HG02840 (cell line): ENCODE data around the gene ZFYVE21.

Experiments used
- ATAC-seq: cut with Tn5 transposase; IDR thresholded peaks from one replicate; pipeline ENCODE4 v1.9.1; 2021; ENCODE audit warnings: mild to moderate bottlenecking, moderate library complexity, moderate number of reproducible peaks; ENCODE audit not compliant: unreplicated experiment, low FRiP score

ZFYVE21 gene

DNA sequence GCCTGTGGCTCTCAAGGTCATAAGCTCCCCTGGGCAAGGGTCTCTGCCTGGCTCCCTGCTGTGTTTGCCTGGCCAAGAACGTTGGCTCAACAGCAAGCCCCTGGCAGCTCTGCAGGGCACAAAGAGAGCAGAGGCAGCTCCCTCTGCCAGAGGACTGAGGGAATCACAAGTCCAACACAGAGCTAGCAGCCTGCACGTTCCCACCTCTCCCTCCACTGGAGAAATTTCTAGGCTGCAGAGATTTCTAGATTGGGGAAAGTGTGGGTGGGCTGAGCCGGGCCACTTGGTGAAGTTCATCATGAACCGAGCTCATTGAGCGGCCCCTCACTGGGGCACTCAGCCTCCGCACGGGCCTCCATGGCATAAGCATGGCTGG is 19.8 kb downstream of the ZFYVE21 start:
- ATAC-seq, result no peak

DNA sequence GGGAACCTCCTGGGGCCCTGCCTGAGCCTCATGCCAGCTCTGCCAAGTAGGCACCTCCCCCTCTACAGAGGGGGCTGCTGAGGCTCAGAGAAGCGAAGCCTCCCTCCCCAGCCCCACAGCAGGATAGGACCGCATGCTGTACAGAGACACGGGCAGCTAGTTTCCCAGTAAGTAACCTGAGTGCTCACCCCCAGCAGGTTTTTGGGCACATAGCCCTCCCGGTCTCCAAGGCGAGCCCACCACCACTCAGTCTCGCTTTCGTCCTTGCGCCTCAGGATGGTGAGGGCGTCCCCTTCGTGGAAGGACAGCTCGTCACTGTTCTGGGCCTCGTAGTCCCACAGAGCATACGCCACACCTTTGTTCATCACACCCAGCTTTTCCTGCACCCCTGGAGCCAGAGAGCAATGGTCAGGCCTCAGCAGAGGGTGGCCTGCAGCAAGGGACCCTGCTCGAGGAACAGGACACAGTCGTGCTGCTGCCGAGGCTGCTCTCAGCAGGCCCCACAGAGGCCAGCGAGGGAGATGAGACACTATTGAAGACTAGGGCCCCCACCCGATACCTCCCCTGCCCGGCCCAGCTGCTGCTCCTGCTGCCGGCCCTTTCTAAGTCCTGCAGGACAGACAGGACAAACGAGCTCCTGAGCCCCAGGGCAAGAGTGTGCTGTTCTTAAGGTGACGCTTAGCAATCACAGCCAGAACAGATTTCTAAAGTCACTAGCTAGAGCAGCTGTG is 20.4 kb downstream of the ZFYVE21 start:
- ATAC-seq, result no peak

DNA sequence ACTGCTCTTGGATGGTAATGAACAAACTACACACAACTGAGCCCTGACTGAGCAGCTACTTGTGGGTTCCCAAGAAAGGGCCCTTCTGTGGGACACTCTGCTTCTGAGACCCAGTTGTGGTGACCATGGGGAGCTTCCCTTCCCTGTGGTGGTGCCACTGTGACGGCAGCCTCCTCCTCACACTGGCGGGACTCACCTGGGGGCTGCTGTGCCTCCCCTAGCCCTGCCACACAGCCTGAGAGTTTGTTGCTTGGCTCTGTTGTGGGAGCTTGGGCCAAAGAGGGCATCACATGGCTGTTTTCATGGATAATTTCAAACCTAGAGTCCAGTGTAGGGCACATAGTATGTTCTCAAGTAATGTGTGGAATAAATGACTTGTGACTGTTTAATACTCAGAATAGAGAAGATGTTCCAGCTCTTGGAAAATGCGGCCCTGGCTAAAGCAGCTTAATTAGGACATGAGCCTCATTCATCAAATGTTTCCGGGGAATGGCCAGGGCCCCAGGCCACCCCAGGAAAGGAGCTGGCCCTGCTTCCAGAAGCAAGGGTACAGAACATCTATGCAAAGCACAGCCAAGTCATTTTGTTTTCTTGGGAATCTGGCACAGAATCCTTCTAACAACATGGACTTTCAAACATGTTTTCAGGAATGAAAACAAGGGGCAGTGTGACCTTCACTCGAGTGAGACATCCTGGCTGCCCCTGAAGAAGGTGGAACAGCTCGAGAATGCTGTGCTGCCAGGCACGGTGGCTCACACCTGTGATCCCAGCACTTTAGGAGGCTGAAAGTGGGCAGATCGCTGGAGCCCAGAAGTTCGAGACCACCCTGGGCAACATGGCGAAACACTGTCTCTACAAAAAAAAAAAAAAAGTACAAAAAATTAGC is 21.2 kb downstream of the ZFYVE21 start:
- ATAC-seq, result no peak

DNA sequence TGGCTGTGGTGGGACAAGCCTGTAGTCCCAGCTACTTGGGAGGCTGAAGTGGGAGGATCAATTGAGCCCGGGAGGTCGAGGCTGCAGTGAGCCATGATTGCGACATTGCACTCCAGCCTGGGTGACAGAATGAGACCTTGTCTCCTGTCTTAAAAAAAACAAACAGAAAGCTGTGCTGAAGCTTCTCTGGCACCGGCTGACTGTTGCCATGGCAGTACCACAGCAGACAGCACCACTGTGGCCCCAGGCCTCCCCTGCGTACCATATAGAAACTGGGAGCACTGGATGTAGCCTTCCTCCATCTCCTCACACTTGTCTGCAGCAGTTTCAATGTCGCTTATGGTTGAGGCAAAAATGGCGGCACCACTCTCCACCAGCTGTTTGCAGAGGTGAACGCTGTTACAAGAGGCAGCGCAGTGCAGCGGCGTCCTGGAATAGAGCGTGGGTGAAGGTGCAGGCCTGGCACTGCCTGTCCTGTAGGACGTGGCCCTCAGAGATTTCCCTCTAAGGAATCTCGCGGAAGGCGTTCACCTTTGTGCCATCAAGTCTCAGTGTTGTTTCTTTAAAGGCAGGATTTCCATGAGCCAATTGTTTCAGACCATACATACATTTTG is 21.9 kb downstream of the ZFYVE21 start:
- ATAC-seq, result no peak

DNA sequence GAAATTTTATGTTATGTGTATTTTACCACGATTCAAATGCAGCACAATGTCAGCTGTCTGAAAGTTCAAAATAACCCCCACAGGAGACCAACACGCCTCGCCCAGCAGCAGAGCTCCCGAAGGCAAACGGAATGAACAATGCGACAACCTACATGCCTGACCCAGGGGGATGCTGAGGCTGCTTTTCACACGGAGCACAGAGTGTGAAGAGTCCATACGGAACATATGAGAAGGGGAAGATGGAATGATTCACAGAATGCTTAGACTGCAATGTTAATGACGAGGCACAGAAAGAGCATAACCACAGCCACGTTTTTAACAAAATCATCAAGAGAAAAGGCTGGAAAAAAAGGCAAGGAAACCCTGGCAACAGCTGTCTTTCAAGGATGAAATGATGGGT is 22.6 kb downstream of the ZFYVE21 start:
- ATAC-seq, result no peak

DNA sequence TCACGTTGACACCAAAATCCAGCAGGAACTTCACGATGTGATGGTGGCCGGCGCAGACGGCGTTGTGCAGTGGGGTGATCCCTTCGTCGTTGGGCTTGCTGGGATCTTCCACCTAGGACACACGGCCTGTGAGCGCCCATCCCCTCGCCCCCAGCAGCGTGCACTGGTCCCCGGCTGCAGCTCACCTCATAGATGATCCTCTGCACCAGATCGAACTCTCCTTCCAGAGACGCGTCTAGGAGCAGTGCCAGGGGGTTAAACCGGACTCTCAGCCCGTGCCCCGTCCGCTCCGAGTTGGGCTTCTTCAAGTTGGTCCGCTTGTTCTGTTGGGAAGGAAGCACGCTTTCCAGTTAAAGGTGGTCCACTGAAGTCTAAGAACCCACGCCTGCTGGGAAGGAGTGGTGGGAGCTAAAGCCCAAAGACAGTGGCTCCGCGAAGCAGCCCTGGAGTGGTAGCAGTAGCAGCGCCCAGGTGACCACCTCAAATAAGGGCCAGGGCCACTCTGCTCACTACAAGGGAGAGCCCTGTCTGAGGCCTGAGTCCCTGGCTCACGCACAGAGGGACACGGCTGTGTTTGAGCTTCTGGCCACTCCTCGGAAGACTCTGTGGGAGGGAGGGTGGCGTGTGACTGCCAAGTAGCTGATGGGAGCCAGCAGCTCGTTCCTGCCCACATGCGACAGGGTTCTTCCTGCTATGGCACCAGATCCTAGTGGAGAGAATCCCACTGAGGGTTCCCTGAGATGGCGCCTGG is 23.3 kb downstream of the ZFYVE21 start:
- no peak for ATAC-seq

DNA sequence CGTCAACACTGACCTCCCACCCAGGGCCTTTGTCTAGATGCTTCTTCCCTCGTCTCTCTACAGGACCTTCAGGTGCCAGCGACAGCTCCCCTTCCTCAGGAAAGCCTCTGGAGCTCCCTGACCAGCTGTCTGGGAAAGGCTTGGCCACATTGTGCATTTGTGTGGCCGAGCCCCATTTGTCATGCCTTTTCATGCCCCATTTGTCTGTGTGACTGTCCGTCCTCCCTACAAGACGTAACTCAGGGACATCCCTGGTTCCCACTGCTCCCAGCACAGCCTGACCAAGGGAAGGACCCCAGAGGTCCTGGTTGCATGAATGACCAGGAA is 23.8 kb downstream of the ZFYVE21 start:
- no peak for ATAC-seq

DNA sequence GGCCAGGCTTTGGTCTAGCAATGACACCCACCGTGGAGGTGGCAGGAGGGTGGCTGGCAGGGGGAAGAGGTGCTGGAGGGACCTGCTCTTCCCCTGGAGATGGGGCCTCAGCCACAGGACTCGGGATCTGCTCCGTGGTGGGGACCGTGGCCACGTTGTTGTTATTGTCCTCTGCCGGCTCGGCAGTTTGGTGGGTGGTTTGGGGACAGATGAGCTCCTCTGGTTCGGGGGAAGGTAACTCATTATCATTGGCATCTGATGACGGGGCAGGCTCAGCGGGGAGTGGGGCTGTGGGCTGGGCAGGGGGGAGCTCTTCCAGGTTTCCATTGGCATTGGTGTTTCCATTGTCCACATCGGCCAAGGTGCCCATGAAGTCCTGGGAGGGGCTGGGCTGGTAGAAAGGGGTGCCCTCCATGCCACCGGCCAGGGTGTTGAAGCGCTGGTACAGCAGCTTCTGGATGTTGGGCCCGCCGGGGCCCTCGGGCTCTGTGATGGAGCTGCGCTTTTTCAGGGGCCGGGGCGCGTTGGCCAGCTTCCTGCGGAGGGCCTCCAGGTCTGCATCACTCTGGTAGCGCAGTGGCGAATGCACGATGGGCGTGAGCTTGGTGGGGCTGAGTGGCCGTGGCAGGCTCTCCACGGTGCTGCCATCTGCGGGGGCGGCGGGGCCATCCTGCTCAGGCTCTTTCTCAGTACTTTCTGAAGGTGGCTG is 24.3 kb downstream of the ZFYVE21 start:
- ATAC-seq, result no peak

DNA sequence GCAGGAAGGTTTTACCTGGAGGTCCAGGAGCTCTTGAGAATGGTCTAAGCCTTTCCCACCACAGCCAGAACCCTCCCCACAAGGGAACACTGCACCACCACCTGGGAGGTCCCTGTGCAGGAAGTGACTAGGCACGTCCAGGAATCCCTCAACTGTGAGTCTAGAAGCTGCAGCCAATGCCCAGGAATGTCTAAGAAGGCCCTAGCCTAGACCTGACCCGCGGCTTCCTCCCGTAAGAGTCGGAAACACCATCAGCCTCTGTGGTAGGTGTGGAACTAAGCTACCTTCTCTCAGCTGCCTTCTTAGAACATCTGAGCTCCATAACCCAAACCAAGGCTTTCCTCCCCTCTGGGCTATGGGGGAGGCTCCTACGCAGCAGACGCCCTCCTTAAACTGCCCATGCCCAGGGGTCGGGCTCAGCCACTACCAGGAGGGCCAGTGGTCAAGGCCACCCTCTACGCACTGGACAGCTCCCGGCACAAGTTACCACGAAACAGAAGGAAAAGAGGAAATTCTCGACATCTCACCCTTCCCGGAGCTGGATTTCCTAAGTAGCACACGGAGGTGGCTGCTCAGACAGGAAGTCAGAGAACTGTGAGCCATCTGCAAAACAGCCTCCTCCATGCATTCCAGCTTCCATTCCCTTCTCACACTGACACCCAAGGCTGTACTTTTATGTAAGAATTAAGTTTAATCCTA is 25.5 kb downstream of the ZFYVE21 start:
- ATAC-seq, result no peak

DNA sequence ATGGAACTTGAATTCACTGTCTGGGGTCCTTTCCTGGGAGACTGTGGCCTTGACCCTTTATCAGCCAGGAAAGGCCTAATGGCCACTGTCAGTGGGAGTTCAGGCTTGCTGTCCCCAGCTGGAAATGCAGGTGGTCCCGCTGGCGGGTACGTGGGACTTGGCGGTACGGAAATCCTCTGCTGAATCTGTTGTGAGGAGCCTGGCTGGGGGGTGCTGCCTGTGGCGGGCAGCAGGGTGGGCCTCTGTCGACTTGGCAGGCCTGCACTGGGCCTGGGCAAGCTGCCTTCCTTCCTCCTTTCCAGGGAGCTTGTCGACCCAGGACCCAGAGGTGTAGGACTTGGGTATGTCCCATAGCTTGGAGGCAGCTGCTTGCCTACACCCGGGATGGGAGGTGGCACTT is 26.3 kb downstream of the ZFYVE21 start:
- no peak for ATAC-seq

DNA sequence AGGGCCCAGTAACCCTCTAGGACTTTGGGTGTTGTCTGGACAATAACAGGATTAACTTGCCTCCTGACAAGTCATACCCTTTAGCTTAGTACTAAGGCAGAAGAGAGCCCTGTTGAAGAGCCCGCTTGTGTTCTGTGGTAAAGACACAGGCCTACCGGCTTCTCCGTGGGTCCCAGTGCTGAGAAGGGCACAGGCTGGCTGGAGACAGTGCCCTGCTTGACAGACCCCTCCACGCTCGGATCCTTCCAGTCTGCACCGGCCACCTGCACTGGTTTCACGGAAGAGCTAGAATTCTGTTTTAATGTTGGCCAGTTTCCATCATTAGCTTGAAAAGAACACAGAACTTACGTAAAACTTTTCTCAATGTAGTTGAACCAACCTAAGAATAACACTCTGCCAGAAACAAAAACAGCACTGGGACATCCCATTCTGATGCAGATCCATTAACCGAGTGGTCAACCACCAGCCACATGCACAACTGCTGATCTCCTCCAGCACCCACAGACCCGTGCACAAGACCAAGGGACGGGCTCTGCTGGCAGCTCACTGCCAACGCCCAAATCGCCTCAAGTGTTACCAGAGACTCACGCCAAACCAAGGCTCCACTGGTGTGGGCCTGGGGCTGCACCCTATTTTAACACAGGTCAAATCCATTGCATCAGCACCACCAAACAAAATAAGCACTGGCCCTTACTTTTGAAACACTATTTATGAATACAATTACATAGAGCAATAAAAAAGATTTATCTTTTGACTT is 27.1 kb downstream of the ZFYVE21 start:
- no peak for ATAC-seq

DNA sequence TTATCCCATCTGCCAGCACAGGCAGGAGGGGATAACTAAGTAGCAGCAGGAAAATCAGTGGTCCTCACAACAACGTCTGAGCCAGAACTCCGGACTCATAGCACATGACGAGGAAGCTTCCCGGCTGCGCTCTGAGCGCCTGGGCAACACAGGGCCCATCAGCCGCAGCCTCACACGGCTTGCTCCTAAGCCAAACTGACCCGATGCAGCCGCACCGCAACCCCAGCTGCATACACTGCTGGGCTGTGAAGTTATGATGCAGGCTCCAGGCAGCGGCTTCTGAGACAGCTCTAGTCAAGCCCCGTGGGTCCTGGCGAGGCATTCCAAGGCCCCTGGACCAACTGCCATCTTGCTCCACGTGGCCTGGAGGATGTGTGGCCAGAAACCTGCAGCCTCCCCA is 28.1 kb downstream of the ZFYVE21 start:
- no peak for ATAC-seq

DNA sequence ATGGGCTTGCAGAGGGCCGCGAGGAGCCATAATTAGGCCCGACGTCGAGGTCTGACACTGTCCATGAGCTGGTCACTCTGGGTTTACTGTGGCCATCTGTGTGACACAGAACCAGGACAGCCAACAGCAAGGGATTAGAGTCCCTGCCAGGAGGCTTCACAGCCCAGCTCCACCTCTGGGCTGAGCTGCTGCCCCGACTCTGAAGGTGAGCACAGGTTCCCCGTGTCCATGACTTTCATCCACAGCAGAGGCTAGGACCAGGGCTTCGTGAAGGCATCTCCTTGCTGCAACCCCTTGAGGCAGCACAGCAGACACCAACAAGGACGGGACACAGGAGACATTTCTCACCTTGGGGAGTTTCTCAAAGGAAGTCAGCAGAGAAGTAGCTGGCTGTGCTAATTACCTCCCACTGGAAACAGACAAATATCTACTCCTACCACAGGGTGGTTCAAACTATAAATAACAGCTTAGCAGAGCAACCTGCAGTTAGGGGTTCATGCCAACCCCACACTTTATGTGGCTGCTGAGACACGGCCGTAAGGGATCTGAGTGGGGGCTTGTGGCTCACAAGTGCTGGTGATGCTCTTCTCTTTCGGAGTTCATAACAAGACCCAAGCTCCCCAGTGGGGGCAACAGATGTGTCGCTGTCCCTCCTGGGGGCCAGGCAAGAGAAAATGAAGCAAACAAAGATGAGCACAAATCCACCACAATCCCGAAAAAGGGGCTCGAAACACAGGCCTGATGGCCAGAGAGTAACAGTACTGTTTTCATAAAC is 29.2 kb downstream of the ZFYVE21 start:
- ATAC-seq, result no peak

DNA sequence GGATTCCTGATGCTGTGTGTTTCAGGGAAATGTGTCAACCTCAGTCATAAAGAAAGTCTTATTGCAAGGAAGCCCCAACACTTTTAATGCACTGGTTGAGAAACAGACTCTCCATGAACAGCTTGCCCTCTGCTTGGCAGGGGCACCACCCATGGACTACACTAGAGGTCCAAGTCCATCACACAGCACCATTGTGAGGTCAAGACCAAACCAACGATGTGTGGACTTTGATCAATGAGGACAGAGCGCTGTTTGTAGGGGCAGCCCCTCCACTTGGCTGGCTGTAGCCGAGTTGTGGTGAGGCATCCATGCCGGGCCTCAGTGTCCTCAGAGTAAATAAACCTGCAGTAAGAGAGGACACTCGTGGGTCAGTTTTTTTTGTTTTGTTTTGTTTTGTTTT is 29.8 kb downstream of the ZFYVE21 start:
- ATAC-seq, result no peak

DNA sequence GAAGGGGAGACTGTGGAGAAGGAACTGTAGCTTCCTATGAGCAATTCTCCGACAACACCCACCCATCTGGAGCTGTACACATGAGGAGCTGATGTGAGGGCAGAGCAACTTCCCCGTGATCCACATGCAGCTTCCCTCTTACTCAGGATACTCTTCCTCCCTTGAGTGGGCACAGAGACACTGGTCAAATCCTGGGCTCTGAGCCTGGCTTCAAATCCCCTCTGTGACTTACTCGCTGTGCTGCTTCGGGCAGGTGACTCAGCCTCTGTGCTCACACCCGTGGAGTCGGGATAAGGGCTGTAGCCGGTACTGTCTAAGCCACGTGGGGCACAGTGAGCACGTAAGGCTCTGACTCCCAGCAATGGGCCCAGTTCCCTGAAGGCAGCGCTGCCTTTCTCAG is 31.1 kb downstream of the ZFYVE21 start:
- ATAC-seq, result no peak

DNA sequence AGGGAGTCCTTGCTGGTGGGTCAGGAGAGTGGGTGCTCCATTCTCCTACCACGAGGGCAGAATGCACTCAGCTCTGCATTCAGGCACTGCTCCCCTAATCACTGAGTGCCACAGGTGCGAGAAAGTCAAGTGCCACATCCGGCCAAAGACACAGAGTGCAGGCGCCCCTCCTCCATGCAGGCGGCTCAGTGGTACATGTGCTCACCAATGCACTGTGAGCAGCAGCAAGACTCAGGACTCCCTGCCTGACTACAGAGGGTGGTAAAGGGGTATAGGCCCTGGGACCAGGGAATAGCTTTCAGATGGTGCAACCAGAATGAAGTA is 32.9 kb downstream of the ZFYVE21 start:
- ATAC-seq, result no peak

DNA sequence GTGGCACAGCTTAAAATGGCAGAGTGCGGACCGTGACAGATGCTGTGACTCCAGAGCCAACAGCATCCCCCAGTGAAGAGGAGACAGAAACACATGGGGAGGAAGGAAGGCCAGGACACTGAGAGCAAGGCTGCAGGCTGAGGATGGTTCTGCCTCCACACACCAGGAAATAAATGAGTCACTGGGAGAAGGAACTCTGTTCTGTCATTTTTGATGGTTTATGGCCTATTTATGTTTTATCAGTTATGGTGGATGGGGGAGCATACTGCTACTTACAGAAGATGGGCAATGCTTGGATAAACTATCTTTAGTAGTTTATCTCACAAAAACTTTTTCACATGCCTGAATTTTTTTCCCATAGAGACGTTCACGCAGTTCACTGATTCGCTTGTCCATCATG is 33.8 kb downstream of the ZFYVE21 start:
- no peak for ATAC-seq

DNA sequence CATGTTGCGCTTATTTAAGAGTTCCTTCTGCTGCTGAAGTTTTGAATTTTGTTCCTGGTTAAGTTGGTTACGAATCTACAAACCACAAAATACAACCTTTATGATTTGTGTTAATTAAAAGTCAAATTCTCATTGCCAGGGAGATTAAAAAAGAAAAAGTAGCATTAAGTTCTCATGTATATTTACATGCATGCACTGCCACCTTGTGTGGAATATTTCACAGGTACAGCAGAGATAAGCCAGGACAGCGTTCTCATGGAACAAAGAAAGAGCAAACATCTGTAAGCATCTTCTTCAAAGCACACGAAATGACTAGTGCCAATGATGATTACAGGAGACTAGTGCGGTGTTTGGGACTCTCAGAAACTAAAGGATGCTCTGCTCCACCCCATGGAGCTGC is 34.2 kb downstream of the ZFYVE21 start:
- no peak for ATAC-seq
